HCT116 (cell line): ENCODE data around the gene UQCRQ. TPM values are rescaled to one million over a fixed set of nuclear protein-coding genes. Genes with fewer than 3 reads are reported as not detected.

Experiments
- ATAC-seq: fragments of 200-7000 bp; cut with Tn5 transposase; 2 replicates; pipeline ENCODE4 v1.9.1; 2020; ENCODE audit warnings: mild to moderate bottlenecking, moderate library complexity
- BruUV-seq: library from RNA; stranded (reverse); fragments of 400-500 nt; replicated peaks from 2 replicates; lab custom pipeline; 2021; lab: Mats Ljungman, UMichigan
- CTCF ChIA-PET: fragments of 300-600 bp; sonication (Branson Sonifier 250); formaldehyde crosslinking; loops from one replicate; lab custom pipeline; 2021; ENCODE audit warnings: antibody characterized with exemption; lab: Charles Lee
- POLR2A ChIA-PET: fragments of 300-600, 350-600 bp; sonication (Branson Sonifier 250); formaldehyde crosslinking; loops from one replicate; lab custom pipeline; 2021; ENCODE audit warnings: antibody characterized with exemption; lab: Charles Lee
- RAD21 ChIA-PET, 2 experiments: fragments of 300-600 bp; sonication (Branson Sonifier 250); formaldehyde crosslinking; loops; one replicate each; lab custom pipeline; 2023; ENCODE audit warnings: low total read pairs in 2 of 2; ENCODE audit not compliant: uncharacterized antibody in 2 of 2, unreplicated experiment in 2 of 2, low non-redundant PET in 1 of 2; lab: Charles Lee
- DNase-seq: peaks from one replicate; pipeline ENCODE4 v3.0.0-alpha.2; 2010; ENCODE audit warnings: low read depth, low spot score
- H2AFZ ChIP-seq: fragments of 200-600 bp; shearing (Covaris generic), sonication (generic); 2 replicates; pipeline ENCODE4 v1.6.1; 2017; ENCODE audit warnings: low read depth, mixed run types, mixed read lengths, antibody characterized with exemption, low read length; ENCODE audit not compliant: poor library complexity, severe bottlenecking
- H3K27ac ChIP-seq: 2 replicates; pipeline ENCODE4 v1.5.1; 2012; ENCODE audit warnings: low read depth, low read length
- H3K27me3 ChIP-seq: fragments of 200-600 bp; sonication (generic); 2 replicates; pipeline ENCODE4 v1.6.1; 2016; ENCODE audit warnings: mixed run types, low read length, mixed read lengths; ENCODE audit not compliant: insufficient read depth
- H3K36me3 ChIP-seq, 2 experiments: fragments of 200-500 bp in 1 of 2; fragments of 200-600 bp in 1 of 2; sonication (Bioruptor generic) in 1 of 2; sonication (generic) in 1 of 2; 2 replicates each; pipeline versions ENCODE4 v1.5.1 to v1.6.1; 2014 to 2016; ENCODE audit warnings: low read length in 2 of 2, inconsistent platforms in 1 of 2, mixed read lengths in 1 of 2, mixed run types in 1 of 2; ENCODE audit not compliant: insufficient read depth in 2 of 2, control insufficient read depth in 1 of 2
- H3K4me1 ChIP-seq, 2 experiments: fragments of 200-600 bp in 1 of 2; sonication (generic) in 1 of 2; 2 replicates each; pipeline versions ENCODE4 v1.5.1 to v1.6.1; 2012 to 2017; ENCODE audit warnings: low read length in 2 of 2, inconsistent platforms in 1 of 2, mild to moderate bottlenecking in 1 of 2, mixed read lengths in 1 of 2, mixed run types in 1 of 2, moderate library complexity in 1 of 2; ENCODE audit not compliant: insufficient read depth in 2 of 2, control insufficient read depth in 1 of 2
- H3K4me2 ChIP-seq: fragments of 200-600 bp; sonication (generic); 2 replicates; pipeline ENCODE4 v1.6.1; 2017; ENCODE audit warnings: mixed run types, low read length, mixed read lengths
- H3K4me3 ChIP-seq, 2 experiments: fragments of 200-600 bp in 1 of 2; sonication (generic) in 1 of 2; replicated peaks in 1 of 2; 2 replicates each; pipeline ENCODE4 v1.5.1; 2011 to 2016; ENCODE audit warnings: low read length in 2 of 2, control low read depth in 1 of 2, low read depth in 1 of 2, mild to moderate bottlenecking in 1 of 2, mixed read lengths in 1 of 2, mixed run types in 1 of 2
- H3K79me2 ChIP-seq: fragments of 200-600 bp; sonication (generic); 2 replicates; pipeline ENCODE4 v1.6.1; 2017; ENCODE audit warnings: mild to moderate bottlenecking, mixed run types, low read length, moderate library complexity, mixed read lengths; ENCODE audit not compliant: insufficient read depth
- H3K9ac ChIP-seq: fragments of 200-600 bp; sonication (generic); 2 replicates; pipeline ENCODE4 v1.6.1; 2016; ENCODE audit warnings: low read length, mixed read lengths
- H3K9me2 ChIP-seq: fragments of 200-600 bp; sonication (generic), shearing (Covaris generic); 2 replicates; pipeline ENCODE4 v1.6.1; 2017; ENCODE audit warnings: mixed run types, mild to moderate bottlenecking, moderate library complexity; ENCODE audit not compliant: insufficient read depth
- H3K9me3 ChIP-seq, 2 experiments: fragments of 200-500 bp in 1 of 2; fragments of 200-600 bp in 1 of 2; sonication (Bioruptor generic) in 1 of 2; sonication (generic) in 1 of 2; 2 replicates each; pipeline ENCODE4 v1.6.1; 2014 to 2017; ENCODE audit warnings: low read length in 2 of 2, mixed read lengths in 2 of 2, inconsistent platforms in 1 of 2, low read depth in 1 of 2, mild to moderate bottlenecking in 1 of 2, mixed run types in 1 of 2, moderate library complexity in 1 of 2; ENCODE audit not compliant: control insufficient read depth in 1 of 2, insufficient read depth in 1 of 2
- H4K20me1 ChIP-seq: fragments of 200-600 bp; sonication (generic), shearing (Covaris generic); 2 replicates; pipeline ENCODE4 v1.6.1; 2017; ENCODE audit warnings: mixed run types, mild to moderate bottlenecking, moderate library complexity; ENCODE audit not compliant: insufficient read depth
- CEBPB ChIP-seq: IDR thresholded peaks from 2 replicates; pipeline ENCODE4 v1.6.1; 2012; ENCODE audit warnings: low read depth
- EZH2phosphoT487 ChIP-seq: fragments of 200-600 bp; IDR thresholded peaks from 2 replicates; pipeline ENCODE4 v1.6.1; 2018; ENCODE audit warnings: antibody characterized with exemption, borderline replicate concordance
- FOSL1 ChIP-seq: IDR thresholded peaks from 2 replicates; pipeline ENCODE4 v1.6.1; 2012; ENCODE audit warnings: low read depth
- JUND ChIP-seq: IDR thresholded peaks from 2 replicates; pipeline ENCODE4 v1.6.1; 2012
- MAX ChIP-seq: IDR thresholded peaks from 2 replicates; pipeline ENCODE4 v1.6.1; 2012
- POLR2AphosphoS5 ChIP-seq: IDR thresholded peaks from 2 replicates; pipeline ENCODE4 v1.6.1; 2011; ENCODE audit warnings: mild to moderate bottlenecking, low read depth, low read length, moderate library complexity
- SRF ChIP-seq: IDR thresholded peaks from 2 replicates; pipeline ENCODE4 v1.6.1; 2012; ENCODE audit warnings: low read depth
- intact Hi-C: fragments of 100-400 bp; cut with micrococcal nuclease; formaldehyde crosslinking; loops from 2 replicates; pipeline ENCODE4 v1.10.0; 2022
- total RNA-seq: library from RNA; stranded (reverse); gene quantifications from one replicate; pipeline ENCODE4 v1.2.1, GENCODE V29; 2021; ENCODE audit not compliant: unreplicated experiment

The UQCRQ gene
- total RNA-seq, 1 experiment from 2014 or later: 528 TPM

GRCh38 chr5:132915681-132916080 is 49.2 kb downstream of the UQCRQ start:
- Histone ChIP-seq H3K4me3 (peak overlapping the region in 1 of 2 experiments; percentile 17; a peak in 2 of 4 replicates), H2AFZ (no peak overlapping the region), H3K9me2 (no peaks in the 10 kb centered on the region), H3K4me2 (peak overlapping the region; percentile 63), H3K27me3 (no peaks in the 10 kb centered on the region), H3K9me3 (no peaks in the 10 kb centered on the region), H3K4me1 (peaks cover 14 to 24% of the 10 kb centered on the region in 2 experiments), H4K20me1 (no peaks in the 10 kb centered on the region), H3K9ac (peak overlapping the region; percentile 47), H3K36me3 (peaks cover 0 to 10% of the 10 kb centered on the region in 2 experiments; a peak in 1 of 4 replicates), H3K79me2 (peaks cover 22% of the 10 kb centered on the region), H3K27ac (peak overlapping the region; percentile 28; the same call in 1 of the 2 replicates)
- ATAC-seq: peak; percentile 80
- CTCF ChIA-PET: interaction anchor here (0.5 kb wide), 1 partner anchor 177 kb away, joined by 4 read pairs; no protein-coding TSS in a partner anchor
- DNase-seq: peak; percentile 8
- TF ChIP-seq JUND: peak; percentile 25; the same call in 1 of the 2 replicates
- 0 out of 2 replicates have a peak, but pooled peaks have one; percentile 0 for TF ChIP-seq MAX
- TF ChIP-seq CEBPB: 0 out of 2 replicates have a peak, but pooled peaks have one; percentile 25
- no peak for TF ChIP-seq SRF
- peak; percentile 53 for TF ChIP-seq FOSL1
- intact Hi-C loops: no loop called here
- no TSS peak for BruUV-seq
- POLR2A ChIA-PET: interaction anchor here (1.3 kb wide), 2 partner anchors 12 to 21 kb away, joined by 3 read pairs; no protein-coding TSS in a partner anchor
- RAD21 ChIA-PET: no interaction called here

- H3K9me3 ChIP-seq: no peaks in the 10 kb centered on the region
- DNase-seq (no peak), ATAC-seq (peak; percentile 23)
- no peaks in the 10 kb centered on the region for H3K9me2 ChIP-seq
- no peaks in the 10 kb centered on the region for H4K20me1 ChIP-seq
- POLR2A ChIA-PET: interaction anchor here (0.7 to 1.3 kb wide), 2 partner anchors 21 to 319 kb away, joined by 3 read pairs; no protein-coding TSS in a partner anchor
- peak overlapping the region; percentile 28; the same call in 1 of the 2 replicates for H3K27ac ChIP-seq
- peaks cover 14 to 24% of the 10 kb centered on the region in 2 experiments for H3K4me1 ChIP-seq
- no TSS peak for BruUV-seq
- H3K4me3 ChIP-seq: peak overlapping the region in 1 of 2 experiments; percentile 17; a peak in 2 of 4 replicates
- CTCF ChIA-PET: interaction anchor here (0.5 kb wide), 1 partner anchor 177 kb away, joined by 4 read pairs; no protein-coding TSS in a partner anchor
- intact Hi-C loops: no loop called here
- no peaks in the 10 kb centered on the region for H3K27me3 ChIP-seq
- RAD21 ChIA-PET: no interaction called here
- peak overlapping the region; percentile 47; the same call in 1 of the 2 replicates for H3K9ac ChIP-seq
- H3K79me2 ChIP-seq: peaks cover 22% of the 10 kb centered on the region
- no peak overlapping the region for H2AFZ ChIP-seq
- H3K4me2 ChIP-seq: peak overlapping the region; percentile 63
- peaks cover 0 to 10% of the 10 kb centered on the region in 2 experiments; a peak in 1 of 4 replicates for H3K36me3 ChIP-seq
- TF ChIP-seq EZH2phosphoT487: no peak
- no peak for TF ChIP-seq POLR2AphosphoS5
Measured at GRCh38 chr5:132916086-132916485, 49.6 kb downstream of the UQCRQ start.

Other genes starting within 250 kb of the UQCRQ start
- gene IL13, start 208.5 kb upstream of the UQCRQ start, total RNA-seq: not detected
- gene IL4, start 192.7 kb upstream of the UQCRQ start, total RNA-seq: not detected
- 12.7 TPM for gene KIF3A, start 129.1 kb upstream of the UQCRQ start, total RNA-seq
- gene CCNI2, start 119.2 kb upstream of the UQCRQ start, total RNA-seq: 1.4 TPM
- gene SEPTIN8, start 89.4 kb upstream of the UQCRQ start, total RNA-seq: 34.6 TPM
- 0.39 TPM for gene SOWAHA, start 53.3 kb upstream of the UQCRQ start, total RNA-seq
- gene SHROOM1, start 36.0 kb upstream of the UQCRQ start, total RNA-seq: 9.5 TPM
- gene GDF9, start 173 bp upstream of the UQCRQ start, total RNA-seq: 0.49 TPM
- gene LEAP2, start 7.0 kb downstream of the UQCRQ start, total RNA-seq: 1.2 TPM
- gene AFF4, start 97.0 kb downstream of the UQCRQ start, total RNA-seq: 38.6 TPM
- gene ZCCHC10, start 159.9 kb downstream of the UQCRQ start, total RNA-seq: 19.2 TPM
- gene HSPA4, start 185.4 kb downstream of the UQCRQ start, total RNA-seq: 212 TPM